GM23248 (cell line): Measurements from ENCODE around the gene CYP26B1. TPM values are rescaled to one million over a fixed set of nuclear protein-coding genes. Genes with fewer than 3 reads are reported as not detected.

ENCODE experiments used
- DNase-seq: peaks from one replicate; pipeline ENCODE4 v3.0.0-alpha.2; 2015
- H2AFZ ChIP-seq: fragments of 200-600 bp; sonication (generic); 2 replicates; pipeline ENCODE4 v1.6.1; 2016; ENCODE audit warnings: antibody characterized with exemption
- H3F3A ChIP-seq: fragments of 200-600 bp; sonication (generic); 2 replicates; pipeline ENCODE4 v1.6.1; 2016; ENCODE audit warnings: mild to moderate bottlenecking, antibody characterized with exemption, mixed run types; ENCODE audit not compliant: insufficient read depth
- H3K27ac ChIP-seq: fragments of 200-600 bp; sonication (generic); 2 replicates; pipeline ENCODE4 v1.5.1; 2016; ENCODE audit warnings: mild to moderate bottlenecking
- H3K27me3 ChIP-seq: fragments of 200-600 bp; sonication (generic); replicated peaks from 2 replicates; pipeline ENCODE4 v1.6.1; 2016; ENCODE audit warnings: mild to moderate bottlenecking; ENCODE audit not compliant: insufficient read depth
- H3K36me3 ChIP-seq: fragments of 200-600 bp; sonication (generic); 2 replicates; pipeline ENCODE4 v1.6.1; 2016; ENCODE audit warnings: low read depth, mild to moderate bottlenecking
- H3K4me1 ChIP-seq: fragments of 200-600 bp; sonication (generic); 2 replicates; pipeline ENCODE4 v1.6.1; 2016; ENCODE audit warnings: mild to moderate bottlenecking; ENCODE audit not compliant: insufficient read depth
- H3K4me2 ChIP-seq: fragments of 200-600 bp; sonication (generic); one replicate; pipeline ENCODE4 v1.6.1; 2016; ENCODE audit warnings: mild to moderate bottlenecking; ENCODE audit not compliant: unreplicated experiment
- H3K4me3 ChIP-seq: fragments of 200-600 bp; sonication (generic); 2 replicates; pipeline ENCODE4 v1.5.1; 2016; ENCODE audit warnings: mild to moderate bottlenecking
- H3K79me2 ChIP-seq: fragments of 200-600 bp; sonication (generic); 2 replicates; pipeline ENCODE4 v1.6.1; 2016; ENCODE audit warnings: mild to moderate bottlenecking; ENCODE audit not compliant: insufficient read depth
- H3K9ac ChIP-seq: fragments of 200-600 bp; sonication (generic); 2 replicates; pipeline ENCODE4 v1.6.1; 2016; ENCODE audit warnings: mild to moderate bottlenecking
- H3K9me2 ChIP-seq: fragments of 200-600 bp; sonication (generic); 2 replicates; pipeline ENCODE4 v1.6.1; 2016; ENCODE audit warnings: mixed run types, mild to moderate bottlenecking, moderate library complexity; ENCODE audit not compliant: insufficient read depth
- H3K9me3 ChIP-seq: fragments of 200-600 bp; sonication (generic); one replicate; pipeline ENCODE4 v1.6.1; 2017; ENCODE audit warnings: low read depth
- H4K20me1 ChIP-seq: fragments of 200-600 bp; sonication (generic); 2 replicates; pipeline ENCODE4 v1.6.0; 2016; ENCODE audit not compliant: insufficient read depth
- EZH2 ChIP-seq: fragments of 200-600 bp; sonication (generic); IDR thresholded peaks from 2 replicates; pipeline ENCODE4 v1.6.1; 2018; ENCODE audit warnings: antibody characterized with exemption, mild to moderate bottlenecking; ENCODE audit not compliant: insufficient read depth, poor library complexity, severe bottlenecking
- EZH2phosphoT487 ChIP-seq: fragments of 200-600 bp; sonication (generic); IDR thresholded peaks from 2 replicates; pipeline ENCODE4 v1.6.1; 2018; ENCODE audit warnings: antibody characterized with exemption, moderate library complexity, mild to moderate bottlenecking, low read depth; ENCODE audit not compliant: insufficient read depth
- WGBS, 2 experiments: methylation state at CpG; one replicate each; pipeline ENCODE4 v1.1.6; 2015 to 2017; ENCODE audit warnings: low lambda C conversion rate in 2 of 2, low coverage in 1 of 2; ENCODE audit errors: missing lambda C conversion rate in 2 of 2; 5-methylcytosine and 5-hydroxymethylcytosine counted together
- in situ Hi-C: fragments of 300-500 bp; cut with MboI; formaldehyde crosslinking; loops from 2 replicates; pipeline ENCODE4 v1.15.0; 2020
- polyA plus RNA-seq: library from polyadenylated mRNA; unstranded; fragments of >200 nt; fragmentation: Nextera tagmentation; extraction: Ambion mirVana; gene quantifications from 2 replicates; pipeline ENCODE4 v1.2.1, GENCODE V29; 2016
- total RNA-seq: library from RNA; depleted of rRNA; stranded (reverse); fragments of >200 nt; shearing (Covaris generic); gene quantifications from 2 replicates; pipeline ENCODE4 v1.2.3, GENCODE V29; 2014

The CYP26B1 gene
- total and polyA plus RNA-seq, 2 experiments from 2014 or later = 0.23 to 0.32 TPM

- H3F3A ChIP-seq = no peaks in the 10 kb centered on the region
- TF ChIP-seq EZH2phosphoT487 (no peak), EZH2 (no peak)
- H3K4me1 ChIP-seq = no peaks in the 10 kb centered on the region
- 80 to 83% methylated on average over 18 to 19 of the region's 19 CpGs for WGBS, 2 experiments
- no peaks in the 10 kb centered on the region for H4K20me1 ChIP-seq
- H3K27ac ChIP-seq = no peak overlapping the region
- H3K9ac ChIP-seq = no peak overlapping the region
- no peaks in the 10 kb centered on the region for H3K36me3 ChIP-seq
- no peak overlapping the region for H3K4me2 ChIP-seq
- DNase-seq = no peak
- no peak overlapping the region for H3K4me3 ChIP-seq
- in situ Hi-C loops = no loop called here
- no peaks in the 10 kb centered on the region for H3K9me3 ChIP-seq
- no peaks in the 10 kb centered on the region for H3K79me2 ChIP-seq
- H3K9me2 ChIP-seq = no peaks in the 10 kb centered on the region
- H3K27me3 ChIP-seq = no peaks in the 10 kb centered on the region
- no peak overlapping the region for H2AFZ ChIP-seq
Observed at GRCh38 chr2:72134997-72135800, 12.5 kb downstream of the CYP26B1 start.

- 83 to 90% methylated on average over 10 of the region's 10 CpGs for WGBS, 2 experiments
- H3K36me3 ChIP-seq = no peaks in the 10 kb centered on the region
Observed at GRCh38 chr2:72134408-72134996, 13.2 kb downstream of the CYP26B1 start.

GRCh38 chr2:72133721-72134407, 13.8 kb downstream of the CYP26B1 start:
- Histone ChIP-seq H3K9me3 (no peaks in the 10 kb centered on the region), H2AFZ (no peak overlapping the region), H3K4me2 (no peak overlapping the region), H4K20me1 (no peaks in the 10 kb centered on the region), H3K9ac (no peak overlapping the region), H3F3A (no peaks in the 10 kb centered on the region), H3K9me2 (no peaks in the 10 kb centered on the region), H3K36me3 (no peaks in the 10 kb centered on the region), H3K27ac (no peak overlapping the region), H3K4me1 (no peaks in the 10 kb centered on the region), H3K27me3 (no peaks in the 10 kb centered on the region), H3K4me3 (no peak overlapping the region), H3K79me2 (no peaks in the 10 kb centered on the region)
- TF ChIP-seq EZH2phosphoT487 (no peak), EZH2 (no peak)
- DNase-seq = no peak
- in situ Hi-C loops = no loop called here
- 68% methylated on average over 9 to 11 of the region's 11 CpGs for WGBS, 2 experiments

More at GRCh38 chr2:72134408-72134996, 13.2 kb downstream of the CYP26B1 start:
- H3K27ac ChIP-seq = no peak overlapping the region
- no peaks in the 10 kb centered on the region for H3K4me1 ChIP-seq
- H3K9me3 ChIP-seq = no peaks in the 10 kb centered on the region
- TF ChIP-seq EZH2phosphoT487 (no peak), EZH2 (no peak)
- no peaks in the 10 kb centered on the region for H3K27me3 ChIP-seq
- H3K79me2 ChIP-seq = no peaks in the 10 kb centered on the region
- no peak overlapping the region for H3K4me2 ChIP-seq
- no peaks in the 10 kb centered on the region for H3K9me2 ChIP-seq
- no peak overlapping the region for H2AFZ ChIP-seq
- no peak for DNase-seq
- in situ Hi-C loops = no loop called here
- no peaks in the 10 kb centered on the region for H3F3A ChIP-seq
- H3K4me3 ChIP-seq = no peak overlapping the region
- H3K9ac ChIP-seq = no peak overlapping the region
- H4K20me1 ChIP-seq = no peaks in the 10 kb centered on the region

- no peaks in the 10 kb centered on the region for H4K20me1 ChIP-seq
- H3K9me2 ChIP-seq = no peaks in the 10 kb centered on the region
- H3K27me3 ChIP-seq = no peaks in the 10 kb centered on the region
- H3K79me2 ChIP-seq = no peaks in the 10 kb centered on the region
- DNase-seq = no peak
- H3F3A ChIP-seq = no peaks in the 10 kb centered on the region
- TF ChIP-seq EZH2phosphoT487 (no peak), EZH2 (no peak)
- H3K27ac ChIP-seq = no peak overlapping the region
- no peaks in the 10 kb centered on the region for H3K4me1 ChIP-seq
- no peak overlapping the region for H2AFZ ChIP-seq
- no peak overlapping the region for H3K9ac ChIP-seq
- no peak overlapping the region for H3K4me3 ChIP-seq
- WGBS, 2 experiments = 90 to 92% methylated on average over 29 of the region's 29 CpGs
- H3K4me2 ChIP-seq = no peak overlapping the region
- in situ Hi-C loops = no loop called here
- no peaks in the 10 kb centered on the region for H3K9me3 ChIP-seq
- H3K36me3 ChIP-seq = no peaks in the 10 kb centered on the region
Observed at GRCh38 chr2:72132981-72133720, 14.5 kb downstream of the CYP26B1 start.
